SIG-M5 (cell line): ENCODE measurements around the gene IL1RL2.

Experiments used
- DNase-seq: peaks from one replicate; lab custom pipeline; 2025; lab: John Stamatoyannopoulos, UW

IL1RL2 gene

GRCh38 chr2:102186791-102187495, at the start of gene IL1RL2:
Gene IL1RL2 (plus strand): TSS chr2:102187023. CDS start chr2:102187868, 845 bp downstream.
- DNase-seq = no peak

- no peak for DNase-seq
Measured at GRCh38 chr2:102137138-102137537, 49.7 kb upstream of the IL1RL2 start.

GRCh38 chr2:102138331-102138730, 48.5 kb upstream of the IL1RL2 start:
- no peak for DNase-seq

GRCh38 chr2:102139851-102140250, 47.0 kb upstream of the IL1RL2 start:
- no peak for DNase-seq

DNA sequence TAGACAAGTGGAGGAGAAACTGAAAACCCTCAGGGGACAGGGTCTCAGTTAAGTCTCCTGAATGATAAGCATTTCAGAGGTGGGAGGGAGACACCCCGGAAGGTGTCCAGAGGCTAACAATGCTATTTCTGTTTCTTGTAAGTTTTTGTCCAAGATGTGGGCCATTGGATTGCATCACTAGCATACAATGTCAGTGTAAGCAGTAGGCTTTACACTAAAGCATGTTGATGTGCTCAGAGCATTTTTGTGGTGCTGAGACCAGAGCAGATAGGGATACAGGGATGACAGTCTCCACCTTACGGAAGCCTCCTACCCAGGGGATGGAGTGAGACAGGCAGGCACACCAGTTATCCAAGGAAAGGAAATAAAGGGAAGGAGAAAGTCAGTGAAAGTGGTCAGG, 46.4 kb upstream of the IL1RL2 start:
- no peak for DNase-seq

DNA sequence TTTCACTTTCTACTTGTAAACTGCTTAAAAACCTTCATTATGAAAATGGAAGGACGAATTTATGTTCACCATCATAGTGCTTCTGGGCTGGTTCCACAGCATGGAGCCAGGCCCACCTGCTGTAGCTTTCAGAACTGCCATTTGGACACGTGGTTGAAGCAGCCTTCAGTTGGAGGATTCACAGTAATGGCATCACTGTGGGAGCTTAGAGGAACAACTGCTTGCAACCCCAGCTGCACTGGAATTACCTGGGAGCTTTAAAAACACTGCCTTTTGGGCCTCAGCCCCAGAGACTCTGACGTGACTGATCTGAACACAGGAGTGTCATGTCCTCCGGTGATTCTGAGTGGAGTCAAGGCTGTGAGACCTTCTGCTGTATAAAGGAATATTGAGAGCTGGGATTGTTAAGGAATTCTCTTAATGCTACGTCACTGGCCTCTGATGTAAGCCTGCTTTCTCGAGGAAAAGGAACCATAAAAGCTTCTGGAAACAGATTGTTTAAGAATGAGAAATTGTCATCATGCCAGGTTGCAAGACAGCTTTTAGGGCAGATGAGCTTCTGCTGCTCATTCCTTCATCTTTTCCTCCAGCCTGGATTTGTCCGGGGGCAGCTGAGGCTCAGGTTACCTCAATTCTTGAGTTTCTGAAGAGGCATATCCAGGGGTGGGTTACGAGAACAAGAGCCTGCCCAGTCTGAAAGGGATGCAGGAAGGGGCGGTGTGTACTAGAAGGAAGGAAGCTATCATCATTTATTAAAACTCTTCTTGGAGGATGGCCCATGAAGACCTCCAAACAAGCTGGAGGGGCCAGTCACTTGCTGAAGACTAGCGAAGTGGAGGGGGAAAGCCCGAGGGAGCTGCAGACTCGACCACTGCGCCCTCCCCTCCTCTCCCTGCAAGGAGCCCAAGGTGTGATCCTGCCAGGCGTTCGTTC, 45.5 kb upstream of the IL1RL2 start:
- no peak for DNase-seq

- DNase-seq = no peak
Measured at GRCh38 chr2:102141970-102142828, 44.6 kb upstream of the IL1RL2 start, which contains the start of gene IL1R1. Gene IL1R1 (plus strand): TSS chr2:102142746. CDS start chr2:102157725, 14,979 bp downstream.

GRCh38 chr2:102142829-102143449, 43.9 kb upstream of the IL1RL2 start:
- DNase-seq = no peak

- no peak for DNase-seq
Measured at GRCh38 chr2:102143450-102143985, 43.3 kb upstream of the IL1RL2 start.

DNA sequence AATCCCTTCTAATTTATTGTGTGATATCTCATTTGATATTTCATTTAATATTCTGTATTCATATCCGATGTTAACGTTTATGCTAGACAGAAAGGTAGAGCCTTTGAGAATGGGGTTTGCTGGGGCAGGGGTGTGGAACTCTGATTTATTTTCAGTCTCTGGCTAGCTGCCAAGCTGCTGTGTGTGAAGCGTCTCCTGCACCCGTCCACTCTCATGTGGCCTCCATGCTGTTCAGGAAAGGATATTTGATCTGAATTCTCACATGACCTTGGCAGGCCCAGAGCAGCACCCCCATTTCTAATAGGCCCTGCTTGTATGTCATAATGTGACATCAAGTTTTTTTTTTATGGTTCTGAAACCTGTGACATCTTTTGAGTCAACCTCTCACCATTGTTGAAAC, 42.7 kb upstream of the IL1RL2 start:
- DNase-seq = no peak

GRCh38 chr2:102145107-102145506, 41.7 kb upstream of the IL1RL2 start:
- no peak for DNase-seq

DNA sequence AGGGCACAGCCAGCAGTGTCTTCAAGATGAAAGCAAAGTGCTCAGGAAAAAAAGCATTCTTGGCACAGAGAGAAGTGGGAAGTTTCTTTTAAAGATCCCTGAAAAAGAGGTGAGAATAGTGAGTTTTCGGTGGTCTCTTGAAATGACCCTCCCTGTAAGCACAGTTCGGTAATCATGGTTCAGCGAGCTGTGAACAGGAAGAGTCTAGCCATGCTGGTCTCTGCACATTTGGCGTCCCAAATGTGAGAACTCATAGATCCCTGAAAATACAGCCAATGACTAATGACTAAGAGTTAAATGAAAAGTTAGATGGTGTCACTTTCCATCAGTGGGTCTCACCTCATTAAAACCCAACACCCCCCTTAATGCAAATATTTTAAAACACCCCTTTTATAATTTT, 40.9 kb upstream of the IL1RL2 start:
- DNase-seq = no peak

DNA sequence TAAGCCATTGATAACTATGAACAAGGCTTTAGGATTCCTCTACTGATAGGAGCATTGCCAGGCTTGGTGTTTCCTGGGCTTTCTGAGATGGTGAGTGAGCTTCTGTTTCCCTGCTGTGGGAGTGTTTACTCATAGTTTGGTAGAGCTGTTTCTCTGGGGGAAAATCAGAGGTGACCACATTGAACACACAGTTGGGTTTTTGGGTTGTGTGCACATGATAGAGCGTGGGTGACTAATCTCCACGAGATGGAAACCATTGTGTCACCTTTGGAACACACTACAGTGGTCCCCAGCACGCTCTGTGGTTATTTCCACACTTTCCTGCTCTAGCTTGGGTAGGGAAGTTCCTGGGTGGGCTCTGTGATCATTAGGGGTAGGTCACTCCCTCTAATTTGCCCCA, 38.9 kb upstream of the IL1RL2 start:
- DNase-seq = no peak

DNA sequence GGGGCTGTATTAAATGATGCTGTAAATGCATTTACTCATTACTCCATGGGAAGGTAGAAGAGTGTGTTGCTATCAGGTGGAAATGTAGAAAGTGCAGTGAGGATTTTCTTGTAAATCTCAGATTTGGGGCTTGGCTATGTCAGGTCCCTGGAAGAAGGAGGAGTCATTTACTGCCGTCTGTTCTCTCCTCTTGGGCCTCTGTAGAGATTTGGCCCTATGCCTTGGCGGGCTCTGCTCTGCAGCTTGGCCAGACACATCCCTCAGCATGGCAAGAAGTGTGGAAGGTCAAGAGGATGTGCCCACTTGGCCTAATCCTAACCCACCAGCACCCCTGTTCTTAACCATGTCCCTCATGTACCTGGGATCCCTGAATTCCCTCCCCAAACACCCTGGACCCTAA, 37.6 kb upstream of the IL1RL2 start:
- no peak for DNase-seq

DNA sequence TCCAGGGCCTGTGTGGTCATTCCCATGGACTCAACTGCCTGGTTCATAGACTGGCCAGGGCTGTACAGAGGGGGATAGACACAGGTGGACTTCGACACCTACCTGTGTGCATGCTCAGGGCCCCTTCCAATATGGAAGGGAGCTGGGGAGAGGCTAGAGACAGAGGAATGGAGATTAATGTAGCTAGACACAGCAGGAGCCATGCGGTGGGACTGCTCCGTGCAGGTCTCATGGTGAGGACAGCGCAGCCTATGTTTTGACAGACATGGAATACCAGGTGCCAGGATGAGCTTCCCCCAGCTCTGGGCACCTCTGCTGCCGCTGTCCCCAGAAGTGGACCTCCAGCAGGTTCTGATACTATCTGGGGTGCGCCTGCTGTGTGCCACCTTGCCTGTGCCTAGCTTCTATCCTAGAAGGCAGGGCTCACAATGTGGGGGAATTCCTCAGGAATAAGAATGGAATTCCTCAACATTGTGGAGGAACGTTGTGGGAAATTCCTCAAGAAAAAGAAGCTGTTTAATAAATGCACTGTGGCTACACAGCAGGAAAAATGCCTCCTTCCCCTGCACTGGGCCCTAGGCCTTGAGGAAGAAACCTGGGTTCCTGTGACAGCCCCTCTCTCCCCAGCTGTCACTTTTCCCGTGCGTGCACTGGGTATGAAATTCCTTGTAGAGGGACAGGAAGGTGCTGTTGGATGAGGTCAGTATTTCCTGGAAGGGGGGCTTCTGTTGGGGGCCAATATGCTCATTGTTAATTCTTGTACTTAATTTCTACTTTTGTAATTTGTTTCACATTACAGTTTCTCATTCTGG, 37.0 kb upstream of the IL1RL2 start:
- no peak for DNase-seq

DNA sequence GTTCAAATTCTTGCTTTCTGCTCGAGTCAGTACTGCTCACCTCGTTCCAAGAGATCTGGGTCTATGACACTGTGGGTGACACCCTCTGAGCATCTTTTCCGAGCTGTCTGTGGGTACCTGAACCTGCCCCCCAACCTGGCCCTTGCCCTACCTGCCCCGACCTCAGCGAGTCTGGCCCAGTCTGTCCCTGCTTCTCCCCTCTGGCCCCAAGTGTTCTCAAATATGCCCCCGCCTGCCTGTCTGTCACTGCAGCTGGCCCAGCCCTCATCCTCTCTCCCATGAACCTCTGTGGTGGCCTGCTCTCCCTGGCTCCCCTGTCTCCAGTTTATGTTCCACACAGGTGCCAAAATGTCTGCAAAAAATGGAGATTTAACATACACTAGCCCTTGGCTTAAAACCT, 32.5 kb upstream of the IL1RL2 start:
- DNase-seq = no peak

- DNase-seq = no peak
Measured at GRCh38 chr2:102154946-102155702, 31.7 kb upstream of the IL1RL2 start.

DNA sequence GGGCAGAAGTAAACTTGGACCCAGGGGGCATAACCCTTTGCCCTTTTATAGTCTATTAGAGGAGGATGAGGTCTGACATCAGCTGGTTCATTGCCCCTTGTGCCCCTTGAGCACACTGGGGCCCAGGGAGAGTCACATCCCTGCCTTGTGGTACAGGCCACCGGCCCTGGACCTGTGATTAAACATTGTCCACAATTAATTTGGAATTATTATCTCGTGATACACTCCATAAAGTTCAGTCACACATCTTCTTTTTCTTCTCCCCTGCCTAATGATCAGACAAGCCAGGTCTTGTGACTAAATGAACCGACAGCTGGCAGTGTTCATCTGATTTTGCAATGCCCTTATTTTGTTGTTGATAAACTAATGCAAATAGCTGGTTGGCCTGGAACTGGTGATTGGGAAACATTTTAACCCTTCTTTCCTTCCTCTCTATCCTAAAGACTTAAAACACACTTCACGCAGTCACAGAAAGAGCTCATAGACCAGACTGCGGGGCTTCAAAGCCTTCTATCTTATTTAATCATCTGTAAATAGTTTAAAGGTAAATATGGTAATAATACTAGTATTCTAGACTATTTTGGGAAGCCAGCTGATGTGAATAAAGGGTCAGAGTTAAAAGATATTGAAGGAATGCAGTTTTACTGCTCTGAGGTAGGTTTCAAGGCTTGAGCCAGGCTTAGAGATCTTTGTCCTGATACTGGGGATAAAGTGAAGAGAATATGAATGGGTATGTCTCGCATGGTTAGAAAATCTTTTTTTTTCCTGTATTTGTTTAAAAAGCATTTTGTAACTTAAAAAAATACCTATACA, 30.9 kb upstream of the IL1RL2 start:
- DNase-seq = no peak
